Measurements from ENCODE around the gene RPL10. TPM values are rescaled to one million over a fixed set of nuclear protein-coding genes. Genes with fewer than 3 reads are reported as not detected.

RPL10 gene
- total and polyA plus RNA-seq, 9 of the 15 experiments (the other 6 are each of a cell fraction or from before 2014, with no cell fraction given), result 3,774 to 7,600 (median 5,014) TPM

DNA sequence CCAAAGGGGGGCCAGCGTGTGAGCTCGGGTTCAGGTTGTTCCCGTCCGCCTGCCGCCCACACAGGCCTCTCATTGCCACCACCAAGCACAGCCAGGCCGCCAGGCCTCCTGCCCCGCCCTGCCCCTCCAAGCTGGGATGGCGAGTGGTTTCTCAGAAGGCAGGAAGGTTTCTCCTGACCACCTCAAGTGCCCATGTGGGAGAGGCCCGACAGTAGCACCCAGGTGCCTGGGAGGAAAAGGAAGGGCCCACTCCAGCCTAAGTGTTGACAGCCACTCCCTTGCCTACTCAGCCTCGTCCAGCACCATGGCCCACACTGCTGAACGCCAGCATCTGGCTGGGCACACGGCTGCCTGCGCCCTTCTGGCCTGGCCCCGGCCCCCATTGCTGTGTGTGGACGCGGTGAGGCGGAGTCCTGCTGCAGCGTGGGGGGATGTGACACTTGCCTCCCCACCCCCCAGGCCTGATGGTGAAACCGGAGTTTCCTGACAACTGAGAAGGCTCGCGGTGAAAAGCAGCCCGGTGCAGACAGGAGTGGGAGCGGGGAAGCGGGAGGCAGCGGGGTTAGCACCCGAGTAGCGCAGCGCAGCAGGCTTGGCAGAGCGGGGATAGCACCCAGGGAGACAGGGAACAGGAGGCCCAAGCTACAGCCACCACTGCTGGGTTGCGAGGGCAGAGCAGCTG is 42.9 kb upstream of the RPL10 start:
- no peak for DNase-seq (ENCODE audit: extremely low read depth in 1 of 4, low spot score in 3 of 4)
- no peaks in the 10 kb centered on the region for H3K9me1 ChIP-seq (ENCODE audit: control insufficient read depth, insufficient read depth, low read length)
- intact Hi-C loops (cut with micrococcal nuclease), result no loop called here
- no TSS peak for BruUV-seq (replicated peaks)
- peaks cover 0 to 31% of the 10 kb centered on the region in 2 experiments; a peak in 1 of 5 replicates for H3K4me1 ChIP-seq (replicated peaks in 1 of 2; ENCODE audit: control insufficient read depth in 2 of 2, insufficient read depth in 2 of 2, low read length in 2 of 2)
- TF ChIP-seq STAT5A (IDR thresholded peaks at IDR 0.05; ENCODE audit: borderline replicate concordance, low read length) (no peak), POLR2G (IDR thresholded peaks at IDR 0.05; ENCODE audit: low read depth, low read length) (peak; percentile 51), BRCA1 (IDR thresholded peaks at IDR 0.05) (no peak), BRCA1 (CRISPR knock-in tag; IDR thresholded peaks at IDR 0.05) (no peak), HSF4 (CRISPR knock-in tag; IDR thresholded peaks at IDR 0.05; ENCODE audit: borderline replicate concordance) (no peak), RBFOX2 (IDR thresholded peaks at IDR 0.05; ENCODE audit: low read depth, low read length) (peak; percentile 31)
- TF ChIP-seq, protein P1, sequence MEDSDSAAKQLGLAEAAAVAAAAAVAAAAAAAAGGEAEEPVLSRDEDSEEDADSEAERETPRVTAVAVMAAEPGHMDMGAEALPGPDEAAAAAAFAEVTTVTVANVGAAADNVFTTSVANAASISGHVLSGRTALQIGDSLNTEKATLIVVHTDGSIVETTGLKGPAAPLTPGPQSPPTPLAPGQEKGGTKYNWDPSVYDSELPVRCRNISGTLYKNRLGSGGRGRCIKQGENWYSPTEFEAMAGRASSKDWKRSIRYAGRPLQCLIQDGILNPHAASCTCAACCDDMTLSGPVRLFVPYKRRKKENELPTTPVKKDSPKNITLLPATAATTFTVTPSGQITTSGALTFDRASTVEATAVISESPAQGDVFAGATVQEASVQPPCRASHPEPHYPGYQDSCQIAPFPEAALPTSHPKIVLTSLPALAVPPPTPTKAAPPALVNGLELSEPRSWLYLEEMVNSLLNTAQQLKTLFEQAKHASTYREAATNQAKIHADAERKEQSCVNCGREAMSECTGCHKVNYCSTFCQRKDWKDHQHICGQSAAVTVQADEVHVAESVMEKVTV (CRISPR knock-in tag; IDR thresholded peaks at IDR 0.05), result no peak
- TF ChIP-seq, protein P2, sequence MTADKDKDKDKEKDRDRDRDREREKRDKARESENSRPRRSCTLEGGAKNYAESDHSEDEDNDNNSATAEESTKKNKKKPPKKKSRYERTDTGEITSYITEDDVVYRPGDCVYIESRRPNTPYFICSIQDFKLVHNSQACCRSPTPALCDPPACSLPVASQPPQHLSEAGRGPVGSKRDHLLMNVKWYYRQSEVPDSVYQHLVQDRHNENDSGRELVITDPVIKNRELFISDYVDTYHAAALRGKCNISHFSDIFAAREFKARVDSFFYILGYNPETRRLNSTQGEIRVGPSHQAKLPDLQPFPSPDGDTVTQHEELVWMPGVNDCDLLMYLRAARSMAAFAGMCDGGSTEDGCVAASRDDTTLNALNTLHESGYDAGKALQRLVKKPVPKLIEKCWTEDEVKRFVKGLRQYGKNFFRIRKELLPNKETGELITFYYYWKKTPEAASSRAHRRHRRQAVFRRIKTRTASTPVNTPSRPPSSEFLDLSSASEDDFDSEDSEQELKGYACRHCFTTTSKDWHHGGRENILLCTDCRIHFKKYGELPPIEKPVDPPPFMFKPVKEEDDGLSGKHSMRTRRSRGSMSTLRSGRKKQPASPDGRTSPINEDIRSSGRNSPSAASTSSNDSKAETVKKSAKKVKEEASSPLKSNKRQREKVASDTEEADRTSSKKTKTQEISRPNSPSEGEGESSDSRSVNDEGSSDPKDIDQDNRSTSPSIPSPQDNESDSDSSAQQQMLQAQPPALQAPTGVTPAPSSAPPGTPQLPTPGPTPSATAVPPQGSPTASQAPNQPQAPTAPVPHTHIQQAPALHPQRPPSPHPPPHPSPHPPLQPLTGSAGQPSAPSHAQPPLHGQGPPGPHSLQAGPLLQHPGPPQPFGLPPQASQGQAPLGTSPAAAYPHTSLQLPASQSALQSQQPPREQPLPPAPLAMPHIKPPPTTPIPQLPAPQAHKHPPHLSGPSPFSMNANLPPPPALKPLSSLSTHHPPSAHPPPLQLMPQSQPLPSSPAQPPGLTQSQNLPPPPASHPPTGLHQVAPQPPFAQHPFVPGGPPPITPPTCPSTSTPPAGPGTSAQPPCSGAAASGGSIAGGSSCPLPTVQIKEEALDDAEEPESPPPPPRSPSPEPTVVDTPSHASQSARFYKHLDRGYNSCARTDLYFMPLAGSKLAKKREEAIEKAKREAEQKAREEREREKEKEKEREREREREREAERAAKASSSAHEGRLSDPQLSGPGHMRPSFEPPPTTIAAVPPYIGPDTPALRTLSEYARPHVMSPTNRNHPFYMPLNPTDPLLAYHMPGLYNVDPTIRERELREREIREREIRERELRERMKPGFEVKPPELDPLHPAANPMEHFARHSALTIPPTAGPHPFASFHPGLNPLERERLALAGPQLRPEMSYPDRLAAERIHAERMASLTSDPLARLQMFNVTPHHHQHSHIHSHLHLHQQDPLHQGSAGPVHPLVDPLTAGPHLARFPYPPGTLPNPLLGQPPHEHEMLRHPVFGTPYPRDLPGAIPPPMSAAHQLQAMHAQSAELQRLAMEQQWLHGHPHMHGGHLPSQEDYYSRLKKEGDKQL (CRISPR knock-in tag; IDR thresholded peaks at IDR 0.05; ENCODE audit: borderline replicate concordance), result no peak
- 91% methylated on average over 7 of the region's 30 CpGs for WGBS (ENCODE audit: insufficient coverage, low coverage, missing lambda C conversion rate)
- H2AFZ ChIP-seq (ENCODE audit: low read depth, low read length), result no peak overlapping the region
- in situ Hi-C loops (cut with MboI), result no loop called here
- ChIA-PET POLR2A (interaction anchor here (0.6 to 1.8 kb wide), 2 partner anchors 14 to 45 kb away, joined by 3 to 5 read pairs; no protein-coding TSS in a partner anchor), CTCF (ENCODE audit: low intra/inter-chr PET ratio) (no interaction called here)
- H3K9ac ChIP-seq (ENCODE audit: insufficient read depth in 1 of 2, low read depth in 2 of 2, low read length in 2 of 2), result no peak overlapping the region; a peak in 1 of 4 replicates
- H3K79me2 ChIP-seq (ENCODE audit: control insufficient read depth, insufficient read depth, low read length), result no peaks in the 10 kb centered on the region
- peaks cover 6% of the 10 kb centered on the region for H4K20me1 ChIP-seq (replicated peaks; ENCODE audit: control insufficient read depth, insufficient read depth, low read length)
- H3K27ac ChIP-seq (ENCODE audit: extremely low read depth, low read depth, low read length), result no peak overlapping the region
- no peak overlapping the region for H3K4me3 ChIP-seq
- H3K9me3 ChIP-seq (replicated peaks; ENCODE audit: control insufficient read depth, insufficient read depth, low read depth, low read length), result no peaks in the 10 kb centered on the region
- no peak for FAIRE-seq
- peaks cover 100% of the 10 kb centered on the region; the same call in 2 of the 3 replicates for H3K36me3 ChIP-seq (ENCODE audit: control insufficient read depth, insufficient read depth, low read length)
- no peaks in the 10 kb centered on the region for H3K27me3 ChIP-seq (ENCODE audit: control insufficient read depth in 2 of 2, insufficient read depth in 2 of 2, low read length in 2 of 2)
- no peak overlapping the region for H3K4me2 ChIP-seq (ENCODE audit: insufficient read depth, low read length)
- ATAC-seq, result no peak

Measured in K562 (cell line).